Measurements from ENCODE around the gene NR1I2. TPM values are rescaled to one million over a fixed set of nuclear protein-coding genes. Genes with fewer than 3 reads are reported as not detected.

NR1I2 gene
- polyA plus RNA-seq, 3 donors: 0.07 TPM; not detected in 2

DNA sequence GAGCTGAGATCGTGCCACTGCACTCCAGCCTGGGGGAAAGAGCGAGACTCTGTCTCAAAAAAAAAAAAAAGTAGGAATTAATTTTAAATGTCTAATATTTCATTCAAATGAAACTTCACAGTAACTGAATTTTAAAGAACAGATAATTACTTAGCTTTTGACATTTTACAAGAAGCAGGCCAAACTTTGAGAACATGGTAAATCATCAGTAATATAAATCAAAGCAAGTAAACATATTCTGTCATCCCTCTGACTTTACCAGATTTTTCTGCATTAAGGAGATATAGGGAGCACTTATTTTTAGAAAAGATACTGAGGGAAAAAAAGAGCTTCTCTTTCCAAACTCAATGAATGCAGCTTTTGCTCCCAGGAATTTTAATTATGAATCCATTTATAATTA is 37.0 kb downstream of the NR1I2 start:
- TF ChIP-seq CTCF (IDR thresholded peaks at IDR 0.05): no peak
- Histone ChIP-seq H3K27ac (ENCODE audit: low read depth in 1 of 2, low read length in 2 of 2) (no peak overlapping the region), H3K9me3 (replicated peaks in 1 of 2; ENCODE audit: control insufficient read depth in 1 of 2, insufficient read depth in 1 of 2, low read length in 2 of 2) (no peaks in the 10 kb centered on the region), H3K27me3 (ENCODE audit: control insufficient read depth in 2 of 2, insufficient read depth in 2 of 2, low read length in 2 of 2) (no peaks in the 10 kb centered on the region), H3K4me1 (ENCODE audit: control insufficient read depth in 1 of 2, insufficient read depth in 2 of 2, low read length in 2 of 2) (no peaks in the 10 kb centered on the region), H3K36me3 (replicated peaks in 1 of 2; ENCODE audit: control insufficient read depth in 1 of 2, insufficient read depth in 2 of 2, low read length in 2 of 2) (no peaks in the 10 kb centered on the region), H3K4me3 (replicated peaks in 1 of 3; ENCODE audit: low read depth in 2 of 3, low read length in 3 of 3) (no peak overlapping the region), H3K79me2 (ENCODE audit: insufficient read depth, low read length) (no peaks in the 10 kb centered on the region), H4K20me1 (ENCODE audit: insufficient read depth, low read length) (no peaks in the 10 kb centered on the region), H2AFZ (ENCODE audit: insufficient read depth, low read depth, low read length, poor library complexity, severe bottlenecking) (no peak overlapping the region), H3K4me2 (replicated peaks; ENCODE audit: extremely low read depth, low read length, poor library complexity, severe bottlenecking) (no peak overlapping the region), H3K9ac (ENCODE audit: insufficient read depth, low read length, poor library complexity, severe bottlenecking) (no peak overlapping the region)
- no peak for DNase-seq
- intact Hi-C loops (cut with micrococcal nuclease): no loop called here
- H3K4me1 Mint-ChIP-seq: peaks cover 10% of the 10 kb centered on the region
- H3K27ac Mint-ChIP-seq: no peak overlapping the region
- H3K36me3 Mint-ChIP-seq: peaks cover 1 to 3% of the 10 kb centered on the region in 2 donors
- peaks cover 0 to 3% (median 3%) of the 10 kb centered on the region in 3 donors for H3K27me3 Mint-ChIP-seq (ENCODE audit: low read depth in 3 of 3)
- H3K4me3 Mint-ChIP-seq: no peak overlapping the region
- H3K9me3 Mint-ChIP-seq: peaks cover 0 to 7% (median 0%) of the 10 kb centered on the region in 7 donors
- WGBS (ENCODE audit: insufficient coverage): no CpG with 5 or more reads among the region's 2 CpGs

GRCh38 chr3:119819806-119820205 is 37.9 kb downstream of the NR1I2 start:
- DNase-seq: peak in 1 of 3 donors; percentile 13
- H3K36me3 ChIP-seq (replicated peaks in 1 of 2; ENCODE audit: control insufficient read depth in 1 of 2, insufficient read depth in 2 of 2, low read length in 2 of 2): peaks cover 0 to 2% of the 10 kb centered on the region in 2 donors
- H3K9ac ChIP-seq (ENCODE audit: insufficient read depth, low read length, poor library complexity, severe bottlenecking): no peak overlapping the region
- Mint-ChIP-seq H3K4me3 (no peak overlapping the region), H3K27ac (peak overlapping the region in 1 of 7 donors; percentile 71), H3K36me3 (peaks cover 7 to 9% of the 10 kb centered on the region in 2 donors), H3K27me3 (ENCODE audit: low read depth in 3 of 3) (peaks cover 0 to 3% (median 3%) of the 10 kb centered on the region in 3 donors), H3K4me1 (peaks cover 10% of the 10 kb centered on the region), H3K9me3 (peaks cover 0 to 7% (median 0%) of the 10 kb centered on the region in 7 donors)
- no peak for TF ChIP-seq CTCF (IDR thresholded peaks at IDR 0.05)
- no peak overlapping the region for H3K4me3 ChIP-seq (replicated peaks in 1 of 3; ENCODE audit: low read depth in 2 of 3, low read length in 3 of 3)
- intact Hi-C loops (cut with micrococcal nuclease): no loop called here
- no peaks in the 10 kb centered on the region for H3K27me3 ChIP-seq (ENCODE audit: control insufficient read depth in 2 of 2, insufficient read depth in 2 of 2, low read length in 2 of 2)
- no peak overlapping the region for H2AFZ ChIP-seq (ENCODE audit: insufficient read depth, low read depth, low read length, poor library complexity, severe bottlenecking)
- no peaks in the 10 kb centered on the region for H3K4me1 ChIP-seq (ENCODE audit: control insufficient read depth in 1 of 2, insufficient read depth in 2 of 2, low read length in 2 of 2)
- H4K20me1 ChIP-seq (ENCODE audit: insufficient read depth, low read length): no peaks in the 10 kb centered on the region
- H3K79me2 ChIP-seq (ENCODE audit: insufficient read depth, low read length): no peaks in the 10 kb centered on the region
- no peak overlapping the region for H3K27ac ChIP-seq (ENCODE audit: low read depth in 1 of 2, low read length in 2 of 2)
- no peaks in the 10 kb centered on the region for H3K9me3 ChIP-seq (replicated peaks in 1 of 2; ENCODE audit: control insufficient read depth in 1 of 2, insufficient read depth in 1 of 2, low read length in 2 of 2)
- H3K4me2 ChIP-seq (replicated peaks; ENCODE audit: extremely low read depth, low read length, poor library complexity, severe bottlenecking): no peak overlapping the region
- WGBS (ENCODE audit: insufficient coverage): no CpG with 5 or more reads among the region's 2 CpGs
